K562 (cell line): Measurements from ENCODE around the gene PLPPR4. TPM values are rescaled to one million over a fixed set of nuclear protein-coding genes. Genes with fewer than 3 reads are reported as not detected.
A peak's percentile ranks its signal among the peaks of the same experiment; 100 is the strongest.

Experiments
- ATAC-seq: fragments of 200-7000 bp; cut with Tn5 transposase; 3 replicates; pipeline ENCODE4 v1.9.1; 2020; ENCODE audit warnings: moderate library complexity
- BruUV-seq: library from RNA; stranded (reverse); fragments of 400-500 nt; replicated peaks from 2 replicates; lab custom pipeline; 2021; lab: Mats Ljungman, UMichigan
- CTCF ChIA-PET: fragments of 300-600 bp; formaldehyde crosslinking; extraction: SDS; loops from one replicate; lab custom pipeline; 2021; ENCODE audit warnings: low intra/inter-chr PET ratio; lab: Yijun Ruan, JAX
- POLR2A ChIA-PET: fragments of 300-600, 350-650 bp; sonication (Branson Sonifier 250); formaldehyde crosslinking; extraction: SDS; loops from one replicate; lab custom pipeline; 2021; ENCODE audit warnings: antibody characterized with exemption, inconsistent platforms; lab: Yijun Ruan, JAX
- DNase-seq, 4 experiments: peaks; one replicate each; pipeline versions ENCODE4 v3.0.0 to v3.0.0-alpha.2; 2011 to 2018; ENCODE audit warnings: low spot score in 3 of 4, mixed read lengths in 3 of 4; ENCODE audit errors: extremely low read depth in 1 of 4
- FAIRE-seq: peaks from 2 replicates; lab custom pipeline; 2011; peaks lifted over from hg19 to GRCh38; lab: Jason Lieb, UNC
- H2AFZ ChIP-seq: 2 replicates; pipeline ENCODE4 v1.6.0; 2011; ENCODE audit warnings: low read depth, low read length, control low read depth, inconsistent platforms
- H3K27ac ChIP-seq: fragments of 200-600 bp; 3 replicates; pipeline ENCODE4 v1.8.0; 2011; ENCODE audit warnings: low read depth, mild to moderate bottlenecking, control low read depth, inconsistent platforms, low read length, moderate library complexity, mixed read lengths; ENCODE audit errors: extremely low read depth
- H3K27me3 ChIP-seq, 2 experiments: fragments of 300-600 bp in 1 of 2; 2 replicates in 1 of 2; 3 replicates in 1 of 2; pipeline versions ENCODE4 v1.6.0 to v1.8.0; 2011; ENCODE audit warnings: inconsistent platforms in 2 of 2, low read length in 2 of 2, mild to moderate bottlenecking in 1 of 2, mixed read lengths in 1 of 2, moderate library complexity in 1 of 2; ENCODE audit not compliant: control insufficient read depth in 2 of 2, insufficient read depth in 2 of 2
- H3K36me3 ChIP-seq: fragments of 300-600 bp; 3 replicates; pipeline ENCODE4 v1.8.0; 2011; ENCODE audit warnings: mild to moderate bottlenecking, low read length, inconsistent platforms; ENCODE audit not compliant: control insufficient read depth, insufficient read depth
- H3K4me1 ChIP-seq, 2 experiments: fragments of 200-600 bp in 1 of 2; replicated peaks in 1 of 2; 2 replicates in 1 of 2; 3 replicates in 1 of 2; pipeline versions ENCODE4 v1.5.1 to v1.8.0; 2011; ENCODE audit warnings: inconsistent platforms in 2 of 2, low read length in 2 of 2, mild to moderate bottlenecking in 1 of 2, mixed read lengths in 1 of 2, moderate library complexity in 1 of 2; ENCODE audit not compliant: control insufficient read depth in 2 of 2, insufficient read depth in 2 of 2
- H3K4me2 ChIP-seq: 2 replicates; pipeline ENCODE4 v1.6.1; 2011; ENCODE audit warnings: low read length, control low read depth, inconsistent platforms, mixed read lengths; ENCODE audit not compliant: insufficient read depth
- H3K4me3 ChIP-seq: fragments of 200-600 bp; sonication (generic), shearing (Covaris generic); 2 replicates; pipeline ENCODE4 v1.5.1; 2016; ENCODE audit warnings: control low read depth, inconsistent platforms
- H3K79me2 ChIP-seq: fragments of 200-600 bp; 3 replicates; pipeline ENCODE4 v1.8.0; 2011; ENCODE audit warnings: low read length, inconsistent platforms; ENCODE audit not compliant: control insufficient read depth, insufficient read depth
- H3K9ac ChIP-seq, 2 experiments: 2 replicates each; pipeline versions ENCODE4 v1.6.0 to v1.6.1; 2011; ENCODE audit warnings: low read depth in 2 of 2, low read length in 2 of 2, control low read depth in 1 of 2, inconsistent platforms in 1 of 2, mild to moderate bottlenecking in 1 of 2, mixed read lengths in 1 of 2; ENCODE audit not compliant: insufficient read depth in 1 of 2
- H3K9me1 ChIP-seq: one replicate; pipeline ENCODE4 v1.6.0; 2011; ENCODE audit warnings: inconsistent platforms, mild to moderate bottlenecking, low read length, moderate library complexity; ENCODE audit not compliant: control insufficient read depth, insufficient read depth
- H3K9me3 ChIP-seq: replicated peaks from 2 replicates; pipeline ENCODE4 v1.5.1; 2011; ENCODE audit warnings: low read depth, low read length, inconsistent platforms; ENCODE audit not compliant: control insufficient read depth, insufficient read depth
- H4K20me1 ChIP-seq: replicated peaks from 2 replicates; pipeline ENCODE4 v1.6.1; 2011; ENCODE audit warnings: low read length, inconsistent platforms, mixed read lengths; ENCODE audit not compliant: control insufficient read depth, insufficient read depth
- RAD21 ChIP-seq, 2 experiments: fragments of 250-450 bp in 1 of 2; fragments of 450-650 bp in 1 of 2; sonication (Bioruptor Pico) in 1 of 2; formaldehyde crosslinking in 1 of 2; IDR thresholded peaks in 1 of 2; conservative IDR thresholded peaks in 1 of 2; 2 replicates each; pipeline versions ENCODE4 v1.4.0 to v1.8.0; 2020 to 2022; ENCODE audit warnings: mild to moderate bottlenecking in 2 of 2, moderate library complexity in 1 of 2
- SMARCB1 ChIP-seq: IDR thresholded peaks from 2 replicates; pipeline ENCODE4 v1.6.1; 2011; ENCODE audit warnings: improper control_type of control experiment, low read depth; ENCODE audit not compliant: insufficient read length
- WGBS: fragments of 100-300 bp; shearing (Covaris generic); methylation state at CpG from one replicate; pipeline ENCODE4 v1.1.6; 2016; ENCODE audit warnings: low coverage, mixed read lengths; ENCODE audit not compliant: insufficient coverage; ENCODE audit errors: missing lambda C conversion rate; 5-methylcytosine and 5-hydroxymethylcytosine counted together
- in situ Hi-C: fragments of 300-500 bp; cut with MboI; formaldehyde crosslinking; loops from 4 replicates; pipeline ENCODE4 v1.15.0; 2018; ENCODE audit warnings: inconsistent platforms, mixed read lengths
- intact Hi-C: fragments of 100-400 bp; cut with micrococcal nuclease; formaldehyde crosslinking; loops from 2 replicates; pipeline ENCODE4 v1.14.2; 2022
- polyA plus RNA-seq, 8 experiments: library from polyadenylated mRNA; depleted of rRNA in 4 of 8; stranded (reverse) in 5 of 8; unstranded in 3 of 8; fragments of >200 nt; fragmentation: Nextera tagmentation in 2 of 8; fragmentation: Illumina TruSeq in 1 of 8; extraction: Ambion mirVana in 2 of 8; extraction: Trizol in 1 of 8; gene quantifications; 2 replicates each; pipeline versions ENCODE4 v1.2.1 to v1.2.3, GENCODE V29; 2011 to 2014; ENCODE audit warnings: inconsistent platforms in 1 of 8, missing spikeins in 1 of 8
- total RNA-seq, 7 experiments: library from RNA; depleted of rRNA in 6 of 7; stranded (reverse); fragments of >200 nt in 6 of 7; fragmentation: Illumina TruSeq in 2 of 7; extraction: Trizol in 2 of 7; gene quantifications; 2 replicates each; pipeline versions ENCODE4 v1.2.1 to v1.2.3, GENCODE V29; 2011 to 2021; ENCODE audit warnings: low replicate concordance in 1 of 7
- TF ChIP-seq, protein P1 (sequence below), 2 experiments: fragments of 450-650 bp; formaldehyde crosslinking in 1 of 2; IDR thresholded peaks; 2 replicates each; pipeline versions ENCODE4 v1.4.0 to v1.6.1; 2014 to 2020; ENCODE audit warnings: mild to moderate bottlenecking in 2 of 2, borderline replicate concordance in 1 of 2, low read depth in 1 of 2
- TF ChIP-seq, protein P2 (sequence below), 3 experiments: IDR thresholded peaks in 2 of 3; conservative IDR thresholded peaks in 1 of 3; 2 replicates each; pipeline ENCODE4 v1.5.1; 2011 to 2012; ENCODE audit warnings: low read length in 3 of 3, mild to moderate bottlenecking in 3 of 3, control low read depth in 2 of 3, improper control_type of control experiment in 1 of 3, inconsistent platforms in 1 of 3, low read depth in 1 of 3, mixed read lengths in 1 of 3, moderate library complexity in 1 of 3; ENCODE audit not compliant: insufficient read depth in 2 of 3

Gene PLPPR4
- total and polyA plus RNA-seq, 9 of the 15 experiments (the other 6 are each of a cell fraction or from before 2014, with no cell fraction given): not detected

DNA sequence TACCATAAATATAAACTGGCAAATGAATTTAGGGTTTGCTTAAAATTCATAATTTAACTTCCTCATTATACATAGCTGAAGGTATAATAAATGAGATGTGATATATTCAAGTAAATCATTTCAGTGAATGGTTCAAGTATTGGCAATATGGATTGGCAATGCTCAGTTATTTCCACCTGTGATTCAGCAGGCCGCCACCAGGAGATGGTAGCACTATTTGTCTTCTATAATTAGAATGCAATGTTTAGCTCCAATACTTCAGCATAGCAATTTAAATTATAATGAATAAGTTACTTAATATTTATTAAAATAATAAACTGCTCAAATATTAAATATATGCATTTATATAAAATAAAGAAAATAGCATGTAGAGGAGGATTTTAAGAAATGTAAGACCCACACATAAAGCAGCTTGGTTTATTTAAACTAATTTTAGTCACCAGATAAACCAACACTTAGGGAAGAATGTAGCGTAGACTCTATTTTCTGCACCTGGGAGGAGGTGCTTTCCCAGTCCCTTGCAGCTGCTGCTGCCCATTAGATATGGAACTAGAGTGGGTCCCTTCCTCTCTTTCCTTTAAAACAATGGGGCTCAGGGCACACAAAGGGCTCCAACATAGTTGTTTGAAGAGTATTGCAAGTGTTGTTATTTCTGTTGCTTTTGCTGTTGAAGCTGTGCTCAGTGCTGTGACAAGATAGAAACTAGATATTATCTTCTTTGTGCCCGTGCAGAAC lies 62.1 kb downstream of the PLPPR4 start:
- TF ChIP-seq, protein P1, sequence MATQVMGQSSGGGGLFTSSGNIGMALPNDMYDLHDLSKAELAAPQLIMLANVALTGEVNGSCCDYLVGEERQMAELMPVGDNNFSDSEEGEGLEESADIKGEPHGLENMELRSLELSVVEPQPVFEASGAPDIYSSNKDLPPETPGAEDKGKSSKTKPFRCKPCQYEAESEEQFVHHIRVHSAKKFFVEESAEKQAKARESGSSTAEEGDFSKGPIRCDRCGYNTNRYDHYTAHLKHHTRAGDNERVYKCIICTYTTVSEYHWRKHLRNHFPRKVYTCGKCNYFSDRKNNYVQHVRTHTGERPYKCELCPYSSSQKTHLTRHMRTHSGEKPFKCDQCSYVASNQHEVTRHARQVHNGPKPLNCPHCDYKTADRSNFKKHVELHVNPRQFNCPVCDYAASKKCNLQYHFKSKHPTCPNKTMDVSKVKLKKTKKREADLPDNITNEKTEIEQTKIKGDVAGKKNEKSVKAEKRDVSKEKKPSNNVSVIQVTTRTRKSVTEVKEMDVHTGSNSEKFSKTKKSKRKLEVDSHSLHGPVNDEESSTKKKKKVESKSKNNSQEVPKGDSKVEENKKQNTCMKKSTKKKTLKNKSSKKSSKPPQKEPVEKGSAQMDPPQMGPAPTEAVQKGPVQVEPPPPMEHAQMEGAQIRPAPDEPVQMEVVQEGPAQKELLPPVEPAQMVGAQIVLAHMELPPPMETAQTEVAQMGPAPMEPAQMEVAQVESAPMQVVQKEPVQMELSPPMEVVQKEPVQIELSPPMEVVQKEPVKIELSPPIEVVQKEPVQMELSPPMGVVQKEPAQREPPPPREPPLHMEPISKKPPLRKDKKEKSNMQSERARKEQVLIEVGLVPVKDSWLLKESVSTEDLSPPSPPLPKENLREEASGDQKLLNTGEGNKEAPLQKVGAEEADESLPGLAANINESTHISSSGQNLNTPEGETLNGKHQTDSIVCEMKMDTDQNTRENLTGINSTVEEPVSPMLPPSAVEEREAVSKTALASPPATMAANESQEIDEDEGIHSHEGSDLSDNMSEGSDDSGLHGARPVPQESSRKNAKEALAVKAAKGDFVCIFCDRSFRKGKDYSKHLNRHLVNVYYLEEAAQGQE (IDR thresholded peaks at IDR 0.05; ENCODE audit: borderline replicate concordance): peak; percentile 31; the same call in 1 of the 2 replicates
- TF ChIP-seq, protein P1 (CRISPR knock-in tag; IDR thresholded peaks at IDR 0.05; ENCODE audit: low read depth): no peak
- TF ChIP-seq SMARCB1: no peak
- TF ChIP-seq, protein P2, sequence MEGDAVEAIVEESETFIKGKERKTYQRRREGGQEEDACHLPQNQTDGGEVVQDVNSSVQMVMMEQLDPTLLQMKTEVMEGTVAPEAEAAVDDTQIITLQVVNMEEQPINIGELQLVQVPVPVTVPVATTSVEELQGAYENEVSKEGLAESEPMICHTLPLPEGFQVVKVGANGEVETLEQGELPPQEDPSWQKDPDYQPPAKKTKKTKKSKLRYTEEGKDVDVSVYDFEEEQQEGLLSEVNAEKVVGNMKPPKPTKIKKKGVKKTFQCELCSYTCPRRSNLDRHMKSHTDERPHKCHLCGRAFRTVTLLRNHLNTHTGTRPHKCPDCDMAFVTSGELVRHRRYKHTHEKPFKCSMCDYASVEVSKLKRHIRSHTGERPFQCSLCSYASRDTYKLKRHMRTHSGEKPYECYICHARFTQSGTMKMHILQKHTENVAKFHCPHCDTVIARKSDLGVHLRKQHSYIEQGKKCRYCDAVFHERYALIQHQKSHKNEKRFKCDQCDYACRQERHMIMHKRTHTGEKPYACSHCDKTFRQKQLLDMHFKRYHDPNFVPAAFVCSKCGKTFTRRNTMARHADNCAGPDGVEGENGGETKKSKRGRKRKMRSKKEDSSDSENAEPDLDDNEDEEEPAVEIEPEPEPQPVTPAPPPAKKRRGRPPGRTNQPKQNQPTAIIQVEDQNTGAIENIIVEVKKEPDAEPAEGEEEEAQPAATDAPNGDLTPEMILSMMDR (IDR thresholded peaks at IDR 0.05 in 2 of 3, conservative IDR thresholded peaks at IDR 0.05 in 1 of 3; ENCODE audit: insufficient read depth in 2 of 3, low read depth in 1 of 3, low read length in 3 of 3): peak; percentile 23 to 58 (median 24); a peak in 4 of 6 replicates
- peak; percentile 58 to 59 for TF ChIP-seq RAD21 (CRISPR knock-in tag; conservative IDR thresholded peaks at IDR 0.05 in 1 of 2, IDR thresholded peaks at IDR 0.05 in 1 of 2)
- 2% methylated on average over 3 of the region's 3 CpGs for WGBS
- H3K9me3 ChIP-seq: no peaks in the 10 kb centered on the region
- intact Hi-C loops: loop anchor here (1.0 kb wide), 2 partner anchors 155 to 381 kb away; no protein-coding TSS in a partner anchor
- ChIA-PET POLR2A (interaction anchor here (0.7 kb wide), 1 partner anchor 135 kb away, joined by 3 read pairs; no protein-coding TSS in a partner anchor), CTCF (interaction anchor here (0.5 to 1.0 kb wide), 3 partner anchors 53 to 358 kb away, joined by 3 read pairs; no protein-coding TSS in a partner anchor)
- no peaks in the 10 kb centered on the region for H3K79me2 ChIP-seq
- ATAC-seq (0 out of 3 replicates have a peak, but pooled peaks have one; percentile 42), DNase-seq (peak in 1 of 4 experiments; percentile 9), FAIRE-seq (no peak)
- H2AFZ ChIP-seq: no peak overlapping the region
- no TSS peak for BruUV-seq
- no peak overlapping the region for H3K4me3 ChIP-seq
- H3K4me2 ChIP-seq: no peak overlapping the region
- H3K36me3 ChIP-seq: no peaks in the 10 kb centered on the region
- no peak overlapping the region for H3K9ac ChIP-seq
- H3K9me1 ChIP-seq: no peaks in the 10 kb centered on the region
- H4K20me1 ChIP-seq: no peaks in the 10 kb centered on the region
- H3K4me1 ChIP-seq: no peaks in the 10 kb centered on the region
- in situ Hi-C loops: no loop called here
- H3K27me3 ChIP-seq: no peaks in the 10 kb centered on the region
- H3K27ac ChIP-seq: no peak overlapping the region
